Nucleus accumbens (tissue), 56 donors: ENCODE data around the gene MED26.

Source experiments
- DNase-seq, 56 donors: peaks; one replicate each; lab custom pipeline; 2025; lab: John Stamatoyannopoulos, UW

The MED26 gene

GRCh38 chr19:16593181-16593580 is 34.8 kb downstream of the MED26 start:
- no peak for DNase-seq

- peak in 1 of 56 donors; percentile 48 for DNase-seq
These were observed 36.0 kb downstream of the MED26 start for GRCh38 chr19:16591803-16592556.

- no peak for DNase-seq
These were observed 36.9 kb downstream of the MED26 start for GRCh38 chr19:16590876-16591802.

- no peak for DNase-seq
These were observed 38.1 kb downstream of the MED26 start for GRCh38 chr19:16589917-16590316.

- DNase-seq: no peak
These were observed 39.0 kb downstream of the MED26 start for GRCh38 chr19:16588824-16589577.

- peak in 22 of 56 donors; percentile 14 to 63 (median 32) for DNase-seq
These were observed 39.9 kb downstream of the MED26 start for GRCh38 chr19:16587833-16588823.

GRCh38 chr19:16586991-16587832 is 40.8 kb downstream of the MED26 start:
- peak in 4 of 56 donors; percentile 15 to 35 (median 20) for DNase-seq

GRCh38 chr19:16586477-16586871 is 41.5 kb downstream of the MED26 start:
- DNase-seq: no peak

GRCh38 chr19:16585808-16586476 is 42.1 kb downstream of the MED26 start:
- DNase-seq: no peak

GRCh38 chr19:16585094-16585801 is 42.8 kb downstream of the MED26 start:
- no peak for DNase-seq

- peak in 53 of 56 donors; percentile 12 to 85 (median 57) for DNase-seq
These were observed 43.5 kb downstream of the MED26 start for GRCh38 chr19:16584248-16585093.

- no peak for DNase-seq
These were observed 45.3 kb downstream of the MED26 start for GRCh38 chr19:16582486-16583261.

- no peak for DNase-seq
These were observed 46.0 kb downstream of the MED26 start for GRCh38 chr19:16581971-16582343.

- no peak for DNase-seq
These were observed 46.6 kb downstream of the MED26 start for GRCh38 chr19:16581145-16581970.

GRCh38 chr19:16579381-16579780 is 48.6 kb downstream of the MED26 start:
- DNase-seq: peak in 11 of 56 donors; percentile 5 to 53 (median 32)
